Measurements from ENCODE around the gene SLIT2. TPM values are rescaled to one million over a fixed set of nuclear protein-coding genes. Genes with fewer than 3 reads are reported as not detected.

The SLIT2 gene, protein sequence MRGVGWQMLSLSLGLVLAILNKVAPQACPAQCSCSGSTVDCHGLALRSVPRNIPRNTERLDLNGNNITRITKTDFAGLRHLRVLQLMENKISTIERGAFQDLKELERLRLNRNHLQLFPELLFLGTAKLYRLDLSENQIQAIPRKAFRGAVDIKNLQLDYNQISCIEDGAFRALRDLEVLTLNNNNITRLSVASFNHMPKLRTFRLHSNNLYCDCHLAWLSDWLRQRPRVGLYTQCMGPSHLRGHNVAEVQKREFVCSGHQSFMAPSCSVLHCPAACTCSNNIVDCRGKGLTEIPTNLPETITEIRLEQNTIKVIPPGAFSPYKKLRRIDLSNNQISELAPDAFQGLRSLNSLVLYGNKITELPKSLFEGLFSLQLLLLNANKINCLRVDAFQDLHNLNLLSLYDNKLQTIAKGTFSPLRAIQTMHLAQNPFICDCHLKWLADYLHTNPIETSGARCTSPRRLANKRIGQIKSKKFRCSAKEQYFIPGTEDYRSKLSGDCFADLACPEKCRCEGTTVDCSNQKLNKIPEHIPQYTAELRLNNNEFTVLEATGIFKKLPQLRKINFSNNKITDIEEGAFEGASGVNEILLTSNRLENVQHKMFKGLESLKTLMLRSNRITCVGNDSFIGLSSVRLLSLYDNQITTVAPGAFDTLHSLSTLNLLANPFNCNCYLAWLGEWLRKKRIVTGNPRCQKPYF (N-terminal part only)
- 0.03 to 0.14 TPM (median 0.05 TPM) in 4 of 5 replicates, not detected in the other for total RNA-seq (2022; extraction: Qiagen RNA extraction; ENCODE audit: low read depth)

GRCh38 chr4:20251796-20252655 is at the start of gene SLIT2:
Gene SLIT2, plus strand, starts transcription at chr4:20251905. Its CDS starts 1,911 bp downstream, at chr4:20253816.

